H54 (cell line): ENCODE results near the gene MRPL41.
"Not testable (repeated sequence)": the region's sequence is repeated elsewhere in the genome, so short reads cannot be mapped to it uniquely, and the experiment has no call there.

Source experiments
- DNase-seq: peaks from one replicate; pipeline ENCODE4 v3.0.0; 2011; ENCODE audit warnings: low spot score, mixed read lengths; ENCODE audit not compliant: insufficient read length
- FAIRE-seq: peaks from 3 replicates; lab custom pipeline; 2011; peaks lifted over from hg19 to GRCh38; lab: Jason Lieb, UNC
- POLR2A ChIP-seq: IDR thresholded peaks from 2 replicates; pipeline ENCODE4 v1.6.1; 2011; ENCODE audit warnings: low read depth, mild to moderate bottlenecking, low read length

The MRPL41 gene

DNA sequence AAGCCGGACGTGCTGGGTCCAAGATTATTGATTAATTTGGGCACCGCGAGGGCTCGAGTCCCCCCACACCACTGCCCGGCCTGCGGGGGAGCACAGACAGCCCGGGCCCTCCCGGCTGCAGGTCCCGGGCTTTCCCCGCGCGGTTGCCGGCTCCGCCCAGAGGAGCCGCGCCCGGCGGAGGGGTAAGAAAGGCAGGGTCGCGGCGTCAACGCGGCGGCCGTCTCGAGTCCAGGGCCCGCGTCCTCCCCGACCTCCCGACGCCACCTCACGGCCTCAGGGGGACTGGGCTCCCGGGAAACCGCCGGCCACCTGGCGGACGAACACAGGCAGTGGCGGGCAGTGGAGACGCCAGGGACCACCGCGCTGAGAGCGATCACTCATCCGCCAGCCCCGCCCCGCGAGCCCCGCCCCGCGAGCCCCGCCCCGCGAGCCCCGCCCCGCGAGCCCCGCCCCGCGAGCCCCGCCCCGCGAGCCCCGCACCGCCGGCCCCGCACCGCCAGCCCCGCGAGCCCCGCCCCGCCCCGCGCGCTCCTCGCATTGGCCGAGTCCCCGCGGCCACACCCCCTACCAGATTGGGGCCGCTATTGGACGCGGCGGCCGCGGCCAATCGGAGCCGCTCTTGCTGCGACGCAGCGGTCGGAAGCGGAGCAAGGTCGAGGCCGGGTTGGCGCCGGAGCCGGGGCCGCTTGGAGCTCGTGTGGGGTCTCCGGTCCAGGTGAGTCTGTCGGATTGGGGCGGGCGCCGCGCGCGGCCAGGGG, at the start of gene MRPL41:
MRPL41 (plus strand) TSS at position 616 of the 758 bp plus-strand sequence. CDS start 203 bp downstream, outside the sequence.
- peak; percentile 74 for TF ChIP-seq POLR2A
- FAIRE-seq (no peak), DNase-seq (peak; percentile 98)

DNA sequence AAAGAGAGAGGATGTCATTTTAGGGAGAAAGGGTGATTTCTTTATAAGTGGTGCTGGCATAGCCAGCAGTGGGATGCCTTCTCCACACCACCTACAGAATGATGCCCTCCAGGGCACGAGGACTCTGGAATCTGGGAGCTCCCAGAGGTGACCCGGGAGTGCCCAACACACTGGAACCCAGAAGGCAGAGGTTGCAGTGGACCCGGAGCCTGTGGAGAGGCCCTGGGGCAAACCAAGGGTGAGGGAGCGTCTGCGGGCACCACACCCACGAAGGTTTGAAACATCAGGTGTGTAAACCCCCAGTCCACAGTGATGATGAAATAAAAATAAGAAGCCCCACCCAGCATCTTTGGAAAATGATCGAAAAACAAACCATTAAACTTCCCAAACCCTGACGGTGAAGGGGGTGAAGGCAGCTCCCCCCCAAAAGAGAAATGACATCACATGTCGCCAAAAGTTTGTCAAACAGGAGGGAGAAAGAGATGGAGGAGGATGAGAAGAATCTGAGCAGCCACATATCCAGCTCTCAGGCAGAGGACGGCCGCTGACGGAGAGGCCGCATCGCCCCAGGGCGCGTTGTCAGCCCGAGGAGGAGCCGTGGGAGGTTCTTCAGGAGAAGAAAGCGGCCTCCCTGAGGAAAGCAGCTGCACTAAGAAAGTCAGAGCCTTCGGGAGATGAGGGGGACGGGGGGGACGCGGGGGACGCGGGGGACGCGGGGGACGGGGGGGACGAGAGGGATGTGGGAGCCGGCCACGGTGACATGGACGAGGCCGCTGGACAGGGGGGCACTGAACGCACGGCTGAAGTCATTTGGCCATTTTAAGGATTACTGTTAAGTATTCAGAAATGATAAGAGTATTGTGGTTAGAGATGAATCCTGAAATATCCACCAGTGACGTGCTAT, 49.4 kb upstream of the MRPL41 start:
- DNase-seq (peak; percentile 86), FAIRE-seq (no peak)
- TF ChIP-seq POLR2A = no peak

DNA sequence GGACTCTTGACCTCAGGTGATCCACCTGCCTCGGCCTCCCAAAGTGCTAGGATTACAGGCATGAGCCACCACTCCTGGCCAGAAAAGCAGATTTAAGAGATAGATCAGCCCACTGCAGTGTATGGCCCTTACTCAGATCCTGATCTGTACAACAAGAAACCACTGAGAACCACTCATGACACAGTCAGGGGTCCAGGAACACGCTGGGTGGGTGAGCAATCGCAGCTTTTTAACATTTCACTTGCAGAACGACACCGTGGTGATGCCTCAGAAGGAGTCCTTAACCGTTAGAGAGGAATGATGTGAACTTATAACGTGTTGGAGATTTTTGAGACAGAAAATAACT, 47.3 kb upstream of the MRPL41 start:
- FAIRE-seq = no peak
- TF ChIP-seq POLR2A = no peak
- DNase-seq = no peak

DNA sequence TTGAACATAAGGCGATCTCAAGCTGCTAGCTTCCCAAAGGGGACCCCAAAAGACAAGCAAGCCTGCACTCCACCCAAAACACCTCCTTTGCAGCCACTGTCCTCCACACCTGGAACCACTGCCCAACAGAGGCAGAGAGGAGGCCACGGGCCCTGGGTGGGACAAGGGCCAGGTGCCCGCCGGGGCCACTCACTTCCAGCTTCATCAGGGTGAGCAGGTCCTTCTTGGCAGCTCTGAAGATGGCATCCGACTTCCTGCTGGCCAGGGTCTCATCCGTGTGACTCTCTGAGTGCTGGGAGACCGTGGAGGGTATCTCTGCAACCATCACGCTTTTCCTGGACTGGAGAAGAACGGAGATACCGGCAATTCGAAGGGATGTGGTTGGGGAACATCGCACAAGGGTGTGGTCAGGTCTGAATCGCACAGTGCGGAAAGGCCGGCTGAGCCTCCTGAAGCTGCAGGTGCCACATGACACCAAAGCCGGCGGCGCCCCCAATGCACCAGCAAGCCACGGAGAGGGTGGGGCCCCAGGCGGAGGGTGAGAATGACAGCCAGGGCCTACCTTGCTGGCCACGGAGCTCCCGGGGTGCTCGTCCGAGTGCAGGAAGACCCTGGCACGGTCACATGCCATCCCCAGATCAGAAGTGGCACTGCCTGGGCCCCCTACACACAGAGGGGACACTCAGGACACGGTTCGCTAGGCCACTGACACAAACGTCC, 46.1 kb upstream of the MRPL41 start:
- DNase-seq (no peak), FAIRE-seq (no peak)
- no peak for TF ChIP-seq POLR2A

DNA sequence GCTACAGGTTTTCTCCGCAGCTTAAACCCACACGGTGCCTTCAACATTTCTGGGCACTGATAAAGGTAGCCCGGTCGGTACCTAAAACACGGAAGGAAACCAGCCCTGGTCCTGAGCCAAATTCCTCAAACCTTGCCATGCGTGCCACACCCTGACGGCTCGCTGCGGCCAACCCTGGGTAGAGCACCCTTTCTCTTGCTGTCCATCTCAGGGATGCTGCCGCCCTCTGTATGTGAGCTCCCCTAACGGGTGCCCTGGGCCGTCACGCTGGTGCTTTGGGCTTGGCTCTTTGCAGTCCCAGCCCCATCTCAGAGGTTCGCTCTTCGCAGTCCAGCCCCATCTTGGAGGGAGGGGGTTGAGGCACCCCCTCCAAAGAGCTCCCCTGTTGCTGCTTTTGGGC, 45.4 kb upstream of the MRPL41 start:
- TF ChIP-seq POLR2A = no peak
- no peak for DNase-seq

DNA sequence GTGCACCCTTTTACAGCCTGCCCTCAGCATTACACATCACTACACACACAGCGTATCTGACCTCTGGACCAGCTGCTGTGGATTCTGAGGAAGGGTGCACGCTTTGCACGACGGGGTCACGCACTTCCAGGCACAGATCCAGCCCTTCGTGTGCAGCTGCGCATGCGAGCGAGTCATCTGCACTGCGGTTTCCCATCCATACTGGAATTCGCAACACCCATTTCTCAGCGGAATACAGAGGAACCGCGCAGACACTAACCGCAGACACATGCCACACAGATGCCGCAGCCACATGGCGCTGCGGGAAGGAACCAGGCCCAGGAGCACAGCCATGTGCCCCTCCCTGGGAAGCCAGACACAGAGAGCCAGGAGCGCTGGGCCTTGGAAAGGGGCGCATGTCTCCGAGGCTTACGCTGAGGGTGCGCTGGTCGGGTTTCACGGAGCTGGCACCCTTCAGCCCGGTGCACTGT, 44.9 kb upstream of the MRPL41 start:
- FAIRE-seq (no peak), DNase-seq (no peak)
- no peak for TF ChIP-seq POLR2A

More for the DNA sequence above, 45.4 kb upstream of the MRPL41 start:
- FAIRE-seq = no peak

DNA sequence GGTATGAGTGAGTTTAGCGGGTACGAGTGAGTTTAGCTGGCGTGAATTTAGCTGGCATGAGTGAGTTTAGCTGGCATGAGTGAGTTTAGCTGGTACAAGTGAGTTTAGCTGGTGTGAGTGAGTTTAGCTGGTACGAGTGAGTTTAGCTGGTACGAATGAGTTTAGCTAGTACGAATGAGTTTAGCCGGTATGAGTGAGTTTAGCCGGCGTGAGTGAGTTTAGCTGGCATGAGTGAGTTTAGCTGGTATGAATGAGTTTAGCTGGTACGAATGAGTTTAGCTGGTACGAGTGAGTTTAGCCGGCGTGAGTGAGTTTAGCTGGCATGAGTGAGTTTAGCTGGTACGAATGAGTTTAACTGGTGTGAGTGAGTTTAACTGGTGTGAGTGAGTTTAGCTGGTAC, 42.5 kb upstream of the MRPL41 start:
- no peak for TF ChIP-seq POLR2A
- DNase-seq (no peak), FAIRE-seq (no peak)

DNA sequence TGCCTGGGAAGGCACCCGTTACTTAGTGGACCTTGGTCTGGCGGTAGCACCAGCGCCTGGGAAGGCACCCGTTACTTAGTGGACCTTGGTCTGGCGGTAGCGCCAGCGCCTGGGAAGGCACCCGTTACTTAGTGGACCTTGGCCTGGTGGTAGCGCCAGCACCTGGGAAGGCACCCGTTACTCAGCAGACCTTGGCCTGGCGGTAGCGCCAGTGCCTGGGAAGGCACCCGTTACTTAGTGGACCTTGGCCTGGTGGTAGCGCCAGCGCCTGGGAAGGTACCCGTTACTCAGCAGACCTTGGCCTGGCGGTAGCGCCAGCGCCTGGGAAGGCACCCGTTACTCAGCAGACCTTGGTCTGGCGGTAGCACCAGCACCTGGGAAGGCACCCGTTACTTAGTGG, 40.6 kb upstream of the MRPL41 start:
- not testable (repeated sequence) for DNase-seq, FAIRE-seq

DNA sequence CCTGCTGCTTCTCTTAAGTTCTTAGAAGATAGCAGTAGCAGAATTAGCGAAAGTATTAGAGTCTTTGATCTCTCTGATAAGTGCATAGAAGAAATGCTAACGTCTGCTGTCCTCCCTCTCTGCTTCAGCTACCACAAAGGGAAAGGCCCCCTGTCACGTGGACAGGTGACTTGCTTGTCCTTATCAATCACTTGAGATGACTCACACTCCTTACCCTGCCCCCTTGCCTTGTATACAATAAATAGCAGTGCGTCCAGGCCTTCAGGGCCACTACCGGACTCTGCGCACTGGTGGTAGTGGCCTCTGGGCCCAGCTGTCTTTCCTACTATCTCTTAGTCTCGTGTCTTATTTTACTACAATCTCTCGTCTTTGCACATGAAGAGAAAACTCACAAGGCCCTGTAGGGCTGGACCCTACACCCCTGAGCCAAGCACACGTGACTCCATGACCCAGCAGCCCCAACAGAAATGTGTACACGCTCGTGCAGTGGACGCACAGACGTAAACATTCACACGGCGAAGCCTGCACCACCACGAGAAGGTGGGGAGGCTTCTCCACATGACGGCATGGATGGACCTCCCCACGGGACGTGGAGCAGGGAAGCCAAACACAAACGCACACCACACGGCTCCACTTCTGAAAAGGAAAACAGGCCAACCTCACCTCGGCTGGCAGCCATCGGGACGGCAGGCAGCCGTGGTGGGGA, 39.8 kb upstream of the MRPL41 start:
- FAIRE-seq (no peak), DNase-seq (no peak)
- TF ChIP-seq POLR2A = no peak

DNA sequence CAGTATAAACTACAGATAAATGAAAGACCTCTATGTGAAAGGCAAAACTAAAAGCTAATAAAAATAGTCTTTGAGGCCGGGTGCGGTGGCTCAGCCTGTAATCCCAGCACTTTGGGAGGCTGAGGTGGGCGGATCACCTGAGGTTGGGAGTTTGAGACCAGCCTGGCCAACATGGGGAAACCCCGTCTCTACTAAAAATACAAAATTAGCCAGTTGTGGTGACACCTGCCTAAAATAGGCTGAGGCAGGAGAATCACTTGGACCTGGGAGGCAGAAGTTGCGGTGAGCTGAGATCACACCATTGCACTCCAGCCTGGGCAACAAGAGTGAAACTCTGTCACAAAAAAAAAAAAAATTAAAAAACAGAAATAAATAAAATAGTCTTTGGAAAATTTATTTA, 38.5 kb upstream of the MRPL41 start:
- FAIRE-seq, DNase-seq: not testable (repeated sequence)

DNA sequence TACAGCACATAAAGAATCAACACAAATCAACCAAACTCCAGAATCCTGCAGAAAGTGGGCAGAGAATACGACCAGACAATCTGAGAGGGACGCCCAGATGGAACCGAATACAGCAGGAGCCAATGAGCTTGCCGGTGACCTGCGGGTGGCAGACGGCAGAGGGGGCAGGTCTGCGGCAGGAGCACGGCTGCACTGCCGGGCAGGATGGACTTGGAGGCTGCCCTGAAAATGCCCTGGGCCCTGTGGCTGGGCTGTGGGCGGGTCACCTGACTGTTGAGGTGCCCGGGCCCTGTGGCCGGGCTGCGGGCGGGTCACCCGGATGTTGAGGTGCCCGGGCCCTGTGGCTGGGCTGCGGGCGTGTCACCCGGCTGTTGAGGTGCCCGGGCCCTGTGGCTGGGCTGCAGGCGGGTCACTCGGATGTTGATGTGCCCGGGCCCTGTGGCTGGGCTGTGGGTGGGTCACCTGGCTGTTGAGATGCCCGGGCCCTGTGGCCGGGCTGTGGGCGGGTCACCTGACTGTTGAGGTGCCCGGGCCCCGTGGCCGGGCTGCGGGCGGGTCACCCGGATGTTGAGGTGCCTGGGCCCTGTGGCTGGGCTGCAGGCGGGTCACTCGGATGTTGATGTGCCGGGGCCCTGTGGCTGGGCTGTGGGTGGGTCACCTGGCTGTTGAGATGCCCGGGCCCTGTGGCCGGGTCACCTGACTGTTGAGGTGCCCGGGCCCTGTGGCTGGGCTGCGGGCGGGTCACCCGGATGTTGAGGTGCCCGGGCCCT, 37.7 kb upstream of the MRPL41 start:
- FAIRE-seq, DNase-seq: not testable (repeated sequence)

DNA sequence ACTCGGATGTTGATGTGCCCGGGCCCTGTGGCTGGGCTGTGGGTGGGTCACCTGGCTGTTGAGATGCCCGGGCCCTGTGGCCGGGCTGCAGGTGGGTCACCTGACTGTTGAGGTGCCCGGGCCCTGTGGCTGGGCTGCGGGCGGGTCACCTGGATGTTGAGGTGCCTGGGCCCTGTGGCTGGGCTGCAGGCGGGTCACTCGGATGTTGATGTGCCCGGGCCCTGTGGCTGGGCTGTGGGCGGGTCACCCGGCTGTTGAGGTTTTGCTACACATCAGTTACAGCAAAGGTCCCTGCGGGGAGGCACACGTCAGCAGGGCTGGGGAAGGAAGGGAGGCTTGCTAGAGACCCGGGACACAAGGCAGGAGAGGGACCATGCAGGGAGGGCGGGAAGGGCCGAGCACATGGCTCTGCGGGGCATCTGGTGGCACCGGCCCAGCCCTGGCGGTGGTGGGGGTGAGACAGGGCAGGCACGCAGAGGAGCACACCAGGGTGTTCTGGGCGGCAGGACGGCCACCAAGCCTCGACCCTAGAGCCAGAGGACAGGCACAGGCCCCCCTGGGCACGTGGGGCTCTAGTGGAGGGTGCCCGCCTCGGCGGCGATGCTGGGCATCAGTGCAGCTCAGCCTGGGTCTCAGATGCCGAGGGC, 36.9 kb upstream of the MRPL41 start:
- TF ChIP-seq POLR2A = no peak
- no peak for FAIRE-seq
- no peak for DNase-seq
